GM18520 (cell line): ENCODE measurements around the gene PLCXD3.

Experiments
- ATAC-seq: cut with Tn5 transposase; IDR thresholded peaks from one replicate; pipeline ENCODE4 v1.9.1; 2021; ENCODE audit not compliant: unreplicated experiment

Gene PLCXD3, protein sequence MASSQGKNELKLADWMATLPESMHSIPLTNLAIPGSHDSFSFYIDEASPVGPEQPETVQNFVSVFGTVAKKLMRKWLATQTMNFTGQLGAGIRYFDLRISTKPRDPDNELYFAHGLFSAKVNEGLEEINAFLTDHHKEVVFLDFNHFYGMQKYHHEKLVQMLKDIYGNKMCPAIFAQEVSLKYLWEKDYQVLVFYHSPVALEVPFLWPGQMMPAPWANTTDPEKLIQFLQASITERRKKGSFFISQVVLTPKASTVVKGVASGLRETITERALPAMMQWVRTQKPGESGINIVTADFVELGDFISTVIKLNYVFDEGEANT

DNA sequence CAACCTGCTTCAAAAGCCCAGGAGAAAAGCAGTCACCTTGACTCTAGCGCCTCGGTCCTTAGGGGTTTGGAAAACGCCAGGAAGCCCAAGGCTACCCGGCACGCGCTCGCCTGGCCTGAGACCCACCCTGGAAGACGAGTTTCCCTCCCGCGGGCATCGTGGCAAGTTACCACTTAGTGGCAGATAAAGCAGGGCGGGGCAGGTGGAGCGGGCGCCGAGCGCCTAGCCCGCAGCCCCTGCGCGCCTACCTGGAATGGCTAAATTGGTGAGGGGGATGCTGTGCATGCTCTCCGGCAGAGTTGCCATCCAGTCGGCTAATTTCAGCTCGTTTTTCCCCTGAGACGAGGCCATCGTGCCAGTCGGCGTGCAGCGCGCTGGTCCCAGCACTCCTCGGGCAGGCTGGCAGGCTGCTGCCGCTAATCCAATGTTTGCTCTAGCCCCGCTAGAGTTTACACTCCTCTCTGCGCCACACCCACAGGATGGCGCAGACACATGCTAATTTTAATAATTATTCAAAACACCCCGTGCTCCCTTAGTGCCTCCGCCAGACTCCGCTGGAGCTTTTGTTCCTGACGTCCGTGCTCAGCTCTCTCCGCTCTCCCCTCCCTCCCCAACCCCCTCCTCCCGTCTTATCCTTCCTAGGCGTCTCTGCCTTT, at the start of gene PLCXD3:
Gene PLCXD3 (minus strand): TSS at position 426 of the 656 bp plus-strand sequence. CDS start 75 bp downstream, at position 351.
- ATAC-seq = no peak

DNA sequence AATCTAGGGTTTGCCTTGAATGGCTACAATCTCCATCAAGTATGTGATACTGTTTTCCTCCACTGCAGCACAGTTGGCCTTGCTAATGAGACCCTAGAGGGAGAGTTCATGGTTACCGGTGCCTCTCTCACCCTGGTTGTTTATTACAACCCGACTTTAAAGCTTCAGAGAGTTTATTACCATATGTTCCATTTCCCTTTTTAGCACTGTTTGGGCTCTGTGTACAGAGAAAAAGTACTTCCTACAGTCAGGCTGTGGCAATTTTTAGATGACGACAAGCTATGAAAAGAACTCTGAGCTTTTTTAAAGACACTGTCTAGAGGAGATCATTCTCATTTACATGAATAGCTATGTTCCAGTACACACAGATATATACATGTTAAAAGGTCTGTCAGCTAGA, 48.8 kb upstream of the PLCXD3 start:
- ATAC-seq = no peak

DNA sequence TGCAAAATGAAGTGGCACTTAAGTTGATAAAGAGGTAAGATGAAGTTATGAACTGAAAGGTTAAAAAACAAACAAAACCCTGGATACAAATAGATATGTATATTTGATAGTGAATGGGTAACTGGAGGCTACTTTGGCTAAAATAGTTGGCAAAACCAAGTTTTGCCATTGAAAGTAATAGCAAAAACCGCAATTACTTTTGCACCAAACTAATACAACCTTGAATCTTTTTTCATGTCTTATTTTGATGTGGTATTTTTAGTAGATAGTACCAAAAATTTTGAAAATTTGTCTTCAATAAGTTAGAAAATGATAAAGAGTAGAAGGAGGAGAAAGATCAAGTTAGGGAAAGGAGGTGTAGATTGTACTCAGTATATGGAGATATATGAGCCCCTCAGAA, 47.9 kb upstream of the PLCXD3 start:
- ATAC-seq = no peak

DNA sequence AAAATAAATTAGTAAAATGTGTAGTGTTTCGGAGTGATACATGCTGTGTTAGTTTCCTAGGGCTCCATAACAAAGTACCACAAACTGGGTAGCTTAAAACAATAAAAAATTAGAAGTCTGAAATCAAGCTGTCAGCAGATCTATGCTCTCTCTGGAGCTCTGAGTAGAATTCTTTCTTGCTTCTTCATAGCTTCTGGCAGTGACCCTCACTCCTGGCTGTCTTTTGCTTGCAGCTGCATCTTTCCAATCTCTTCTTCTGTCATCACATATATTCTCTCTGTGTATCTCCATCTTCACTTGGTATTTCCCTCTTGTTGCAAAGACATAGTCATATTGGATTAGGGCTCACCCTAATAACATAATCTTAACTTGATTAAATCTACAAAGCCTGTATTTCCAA, 37.6 kb upstream of the PLCXD3 start:
- ATAC-seq = no peak

DNA sequence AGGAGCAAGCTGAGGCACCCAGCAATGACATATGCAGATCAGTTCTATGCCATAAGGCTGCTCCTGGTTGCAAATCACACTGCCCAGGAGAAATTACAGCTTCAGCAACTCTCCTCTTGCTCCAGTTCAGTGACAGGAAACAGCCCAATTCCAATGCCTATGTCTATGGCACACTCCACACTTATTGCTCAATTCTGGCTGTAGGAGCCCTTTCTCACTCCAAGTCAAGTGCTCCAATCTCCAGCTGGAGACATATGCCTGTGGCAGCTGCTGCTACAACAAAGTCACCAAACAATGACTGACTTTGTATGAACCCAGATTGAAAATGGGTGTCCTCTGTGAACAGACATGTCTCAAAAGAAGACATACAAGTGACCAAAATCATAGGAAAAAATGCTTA, 31.8 kb upstream of the PLCXD3 start:
- no peak for ATAC-seq

DNA sequence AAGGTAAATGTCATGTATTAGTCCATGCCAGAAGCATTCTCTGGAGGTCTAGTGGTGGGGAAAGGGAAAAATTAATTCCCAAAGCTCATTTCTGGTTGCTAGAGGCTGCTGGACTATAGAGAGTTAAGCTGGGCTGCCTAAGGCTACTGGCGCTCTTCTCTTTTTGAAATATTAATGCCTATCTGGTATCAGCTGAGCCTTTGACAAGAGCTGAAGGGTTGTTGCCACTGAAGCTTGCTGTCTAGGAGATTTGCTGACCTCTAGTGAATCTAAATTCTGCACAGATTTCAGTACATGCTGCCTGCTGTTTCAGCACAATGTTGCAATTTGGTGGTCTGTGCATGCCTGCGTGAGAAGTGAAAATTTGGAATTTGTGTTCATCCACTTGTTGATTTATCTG, 29.1 kb upstream of the PLCXD3 start:
- ATAC-seq = no peak

DNA sequence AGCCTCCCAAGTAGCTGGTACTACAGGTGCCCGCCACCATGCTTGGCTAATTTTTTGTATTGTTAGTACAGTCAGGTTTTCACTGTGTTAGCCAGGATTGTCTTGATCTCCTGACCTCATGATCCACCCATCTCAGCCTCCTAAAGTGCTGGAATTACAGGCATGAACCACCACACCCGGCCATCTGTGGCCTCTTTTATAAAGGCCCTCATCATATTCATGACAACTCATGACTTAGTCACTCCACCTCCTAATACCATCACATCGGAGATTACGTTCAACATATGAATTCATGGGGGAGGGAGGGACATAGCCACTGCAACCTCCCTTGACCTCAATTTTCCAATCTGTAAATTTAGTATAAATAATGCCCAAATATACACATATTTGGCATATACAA, 27.2 kb upstream of the PLCXD3 start:
- no peak for ATAC-seq

DNA sequence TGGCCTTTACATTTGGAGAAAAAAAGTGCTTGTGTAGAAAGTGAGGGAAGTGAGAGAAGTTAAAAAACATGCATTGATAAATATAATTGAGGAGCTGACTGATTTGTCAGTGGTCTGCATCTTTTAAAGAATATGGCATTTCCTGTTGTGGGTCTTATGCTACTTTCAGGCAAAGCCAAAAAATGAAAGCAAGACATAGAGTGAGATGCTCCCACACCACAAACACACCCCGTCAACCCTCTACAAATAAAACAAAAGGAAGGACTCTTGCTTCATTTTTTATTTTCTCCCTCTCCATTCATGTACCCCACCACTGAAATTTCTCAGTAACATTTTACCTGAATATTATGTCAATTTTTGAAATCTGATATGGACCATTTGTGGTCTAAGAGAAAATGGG, 22.1 kb upstream of the PLCXD3 start:
- ATAC-seq = no peak

DNA sequence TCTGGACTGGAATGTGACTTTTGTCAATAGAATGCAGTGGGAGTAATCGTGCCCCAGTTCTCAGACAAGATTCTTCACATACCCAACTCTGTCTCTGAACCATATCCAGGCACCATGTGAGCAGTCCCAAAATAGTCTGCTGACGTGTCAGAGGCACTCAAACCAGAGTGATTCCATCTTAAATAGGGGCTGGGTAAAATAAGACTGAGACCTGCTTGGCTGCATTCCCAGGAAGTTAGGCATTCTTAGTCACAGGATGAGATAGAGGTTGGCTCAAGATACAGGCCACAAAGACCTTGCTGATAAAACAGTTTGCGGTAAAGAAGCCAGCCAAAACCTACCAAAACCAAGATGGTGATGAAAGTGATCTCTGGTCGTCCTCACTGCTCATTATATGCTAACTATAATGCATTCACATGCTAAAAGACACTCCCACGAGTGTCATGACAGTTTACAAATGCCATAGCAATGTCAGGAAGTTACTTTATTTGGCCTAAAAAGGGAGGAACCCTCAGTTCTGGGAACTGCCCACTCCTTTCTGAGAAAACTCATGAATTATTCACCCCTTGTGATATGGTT, 16.9 kb upstream of the PLCXD3 start:
- no peak for ATAC-seq

DNA sequence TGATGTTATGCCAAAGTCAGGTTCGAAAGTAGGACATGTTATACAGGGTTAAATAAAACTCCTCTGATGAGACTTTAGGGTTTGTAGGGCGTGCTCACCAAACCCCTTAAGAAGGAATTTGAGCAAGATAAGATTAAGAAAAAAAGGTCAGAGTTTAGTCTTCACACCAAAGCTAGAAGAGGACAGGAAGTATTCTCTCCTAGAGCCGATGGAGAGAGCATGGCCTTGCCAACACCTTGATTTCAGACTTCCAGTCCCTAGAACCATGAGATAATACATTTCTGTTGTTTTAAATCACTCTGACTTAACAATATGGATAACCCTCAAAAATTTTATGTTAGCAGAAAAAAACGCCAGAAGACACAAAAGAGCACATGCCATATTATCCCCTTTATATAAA, 16.3 kb upstream of the PLCXD3 start:
- ATAC-seq = no peak

DNA sequence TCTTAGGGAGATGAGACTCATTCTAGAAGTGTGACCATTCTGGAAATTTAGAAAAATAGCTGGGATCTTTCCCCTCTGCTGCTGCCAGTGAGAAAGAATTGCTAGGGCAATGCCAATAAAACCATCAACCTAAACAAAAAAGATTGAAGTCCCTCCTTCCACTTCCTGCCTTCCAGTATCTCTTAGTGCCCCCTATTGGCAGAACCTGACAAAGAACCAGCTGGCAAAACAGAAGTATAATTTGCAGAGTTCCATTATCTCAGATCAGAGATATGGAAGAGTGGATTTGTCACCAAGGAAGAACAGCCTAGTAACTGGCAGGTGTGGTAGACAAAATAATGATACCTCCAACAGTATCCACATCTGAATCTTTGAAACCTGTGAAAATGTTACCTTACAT, 13.8 kb upstream of the PLCXD3 start:
- ATAC-seq = no peak

DNA sequence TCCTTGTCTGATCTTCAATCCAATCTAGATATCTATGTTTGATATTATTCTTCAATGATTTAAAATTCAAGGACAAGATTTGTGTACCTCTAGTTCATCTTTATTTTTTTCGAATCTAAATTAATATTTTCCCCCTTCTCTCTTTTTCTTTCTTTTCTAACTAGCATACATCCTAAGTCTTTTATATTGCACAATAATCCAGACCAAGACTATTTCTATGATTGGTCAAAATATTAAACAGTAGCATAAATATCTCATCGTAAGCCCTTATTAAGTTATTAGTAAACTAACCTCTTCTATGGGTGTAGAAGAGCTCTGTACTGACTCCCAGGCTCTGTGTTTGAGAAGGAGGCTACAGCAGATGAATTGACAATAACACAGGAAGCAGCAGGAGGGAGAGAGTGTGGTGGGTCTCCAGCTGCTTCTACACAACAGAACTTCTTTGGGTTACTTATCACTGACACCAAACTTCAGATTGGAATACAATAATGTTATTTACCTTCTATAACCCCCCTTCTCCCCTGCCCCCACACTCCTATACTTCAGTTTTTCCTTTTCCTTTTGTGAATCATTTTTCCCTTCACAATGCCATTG, 11.9 kb upstream of the PLCXD3 start:
- ATAC-seq = no peak

DNA sequence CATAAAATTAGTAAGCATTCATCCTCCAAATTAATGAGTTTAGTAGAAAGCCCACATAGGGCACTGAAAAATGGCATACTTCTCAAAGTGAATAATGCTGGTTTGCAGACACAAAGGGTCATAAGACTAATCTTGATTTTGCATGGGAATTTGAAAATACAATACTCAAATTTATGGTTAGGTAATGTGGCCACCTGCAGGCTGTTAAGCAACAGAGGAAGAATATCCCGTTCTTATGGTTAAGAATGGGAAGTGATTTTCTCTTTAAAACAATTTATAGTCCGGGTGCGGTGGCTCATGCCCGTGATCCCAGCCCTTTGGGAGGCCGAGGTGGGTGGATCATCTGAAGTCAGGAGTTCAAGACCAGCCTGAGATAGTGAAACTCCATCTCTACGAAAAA, 9.4 kb upstream of the PLCXD3 start:
- ATAC-seq = no peak

DNA sequence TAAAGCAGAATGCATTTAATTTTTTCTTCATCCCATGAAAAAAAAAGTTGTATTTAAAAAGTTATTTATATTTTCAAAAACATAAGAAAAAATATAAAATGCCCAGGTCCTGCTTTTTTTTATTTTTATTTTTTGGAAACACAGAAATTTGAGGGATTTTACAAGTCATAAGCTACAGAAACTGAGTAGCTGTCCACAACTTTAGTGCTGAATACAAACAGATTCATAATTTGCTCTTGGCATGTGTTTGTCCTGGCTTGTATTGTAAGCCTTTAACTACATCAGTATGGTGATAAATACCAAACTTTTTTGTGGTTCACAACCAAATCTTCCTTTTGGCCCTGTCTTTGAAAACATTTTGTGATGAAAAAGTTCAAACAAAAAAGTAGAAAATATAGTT, 7.5 kb upstream of the PLCXD3 start:
- ATAC-seq = no peak

DNA sequence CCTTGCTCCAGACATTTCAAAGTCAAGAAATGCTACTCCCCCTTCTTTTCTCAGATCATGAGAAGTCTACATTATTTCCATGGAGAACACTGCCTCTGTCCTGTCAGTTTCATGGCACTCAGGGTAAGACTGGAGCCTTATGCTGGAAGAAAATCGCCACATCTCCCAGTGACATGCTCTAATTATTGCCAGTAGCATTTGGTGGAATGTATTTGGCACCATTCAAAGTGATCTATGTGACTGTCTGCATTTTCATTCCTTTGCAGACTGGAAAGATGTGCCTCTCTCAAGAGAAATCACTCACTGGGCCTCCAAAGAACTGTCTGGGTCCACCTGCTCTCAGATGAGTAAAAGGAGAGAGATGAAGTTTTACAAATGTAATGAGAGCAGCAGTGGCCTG, 840 bp upstream of the PLCXD3 start:
- ATAC-seq = no peak

DNA sequence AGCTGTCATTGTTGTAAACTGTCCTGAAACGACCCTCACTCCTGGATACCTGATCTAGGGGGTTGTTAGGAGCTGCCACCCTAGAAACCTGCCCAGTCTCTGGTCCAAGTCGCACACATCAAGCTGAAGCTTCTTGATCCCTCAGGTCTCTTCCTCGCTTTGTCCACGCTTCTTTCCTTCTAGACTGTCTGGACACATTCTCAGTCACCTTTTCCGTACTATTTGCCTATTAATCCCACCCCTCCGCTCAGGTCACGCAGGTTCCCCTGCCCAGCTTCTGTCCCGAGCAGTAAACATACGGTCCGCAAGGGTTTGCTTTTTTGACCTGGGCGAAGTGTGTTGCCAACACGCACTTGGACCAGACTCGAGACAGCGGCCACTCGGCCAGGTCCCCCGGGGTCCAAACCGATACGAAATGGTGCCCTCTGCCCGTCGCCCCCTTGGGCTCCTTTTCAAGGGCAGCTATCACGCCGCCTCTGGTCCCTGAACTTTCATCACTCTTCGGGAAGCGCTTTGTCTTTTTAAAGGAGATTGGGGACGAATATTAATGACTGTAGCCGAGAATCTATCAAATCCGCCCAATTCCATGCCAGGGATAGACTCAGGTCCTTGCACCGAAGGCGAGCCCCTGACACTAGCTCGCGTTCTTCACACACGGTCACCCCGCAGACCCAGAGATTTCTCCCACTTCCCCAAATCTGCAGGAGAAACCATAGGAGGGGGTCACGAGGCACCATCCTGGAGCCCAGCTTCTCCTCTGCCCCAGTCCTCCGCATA, 814 bp downstream of the PLCXD3 start:
- ATAC-seq = no peak

DNA sequence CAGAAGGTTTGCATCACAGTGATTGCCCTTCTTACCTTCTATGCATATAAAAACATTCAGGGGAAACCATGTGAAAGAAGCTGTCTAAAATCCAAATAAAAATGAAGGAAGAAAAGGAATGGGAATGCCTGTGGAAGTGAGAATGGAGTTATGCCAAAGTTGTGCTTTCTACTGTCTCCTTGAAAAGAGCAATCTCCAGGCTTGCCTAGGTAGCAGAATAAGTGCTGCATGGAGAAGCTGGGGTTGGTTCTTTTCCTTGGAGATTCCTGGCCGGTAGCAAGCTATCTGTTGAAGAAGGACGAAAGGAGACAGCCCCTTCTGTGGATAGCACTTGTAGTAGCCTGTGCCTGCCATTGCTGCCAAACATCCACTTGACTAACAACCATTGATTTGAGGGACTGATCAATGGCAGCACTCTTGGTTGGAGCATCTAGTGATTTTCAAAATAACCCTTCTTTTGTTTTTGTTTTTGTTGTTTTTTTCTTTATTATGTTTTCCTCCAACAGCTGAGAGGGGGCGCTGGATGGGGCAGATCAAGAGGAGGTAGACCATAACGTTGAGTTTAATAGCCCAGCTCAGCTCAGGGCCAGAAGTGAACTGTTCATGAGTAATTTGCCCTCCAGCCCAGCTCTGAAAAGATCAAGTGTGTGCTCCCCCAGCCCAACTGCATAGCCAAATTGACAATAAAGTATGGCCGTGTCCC, 1.6 kb downstream of the PLCXD3 start:
- ATAC-seq = no peak

DNA sequence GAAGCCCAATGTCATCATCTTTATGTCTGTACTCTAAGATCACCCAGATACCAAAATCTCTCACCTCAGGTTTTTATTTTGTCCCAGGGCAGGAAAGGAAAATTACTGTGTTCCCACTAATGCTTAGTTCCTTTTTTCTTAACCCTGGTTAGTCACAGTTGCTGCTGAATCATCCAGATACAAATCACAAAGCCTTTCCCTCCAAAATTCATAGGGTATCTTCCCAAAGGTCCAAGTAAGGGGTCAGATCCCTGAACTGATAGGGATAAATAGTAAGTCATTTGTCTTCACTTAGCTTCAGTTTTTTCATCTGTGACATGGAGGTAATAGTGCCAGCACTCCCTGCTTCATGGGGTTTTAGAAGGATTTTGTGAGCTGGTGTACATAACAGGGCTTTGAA, 2.2 kb downstream of the PLCXD3 start:
- no peak for ATAC-seq

DNA sequence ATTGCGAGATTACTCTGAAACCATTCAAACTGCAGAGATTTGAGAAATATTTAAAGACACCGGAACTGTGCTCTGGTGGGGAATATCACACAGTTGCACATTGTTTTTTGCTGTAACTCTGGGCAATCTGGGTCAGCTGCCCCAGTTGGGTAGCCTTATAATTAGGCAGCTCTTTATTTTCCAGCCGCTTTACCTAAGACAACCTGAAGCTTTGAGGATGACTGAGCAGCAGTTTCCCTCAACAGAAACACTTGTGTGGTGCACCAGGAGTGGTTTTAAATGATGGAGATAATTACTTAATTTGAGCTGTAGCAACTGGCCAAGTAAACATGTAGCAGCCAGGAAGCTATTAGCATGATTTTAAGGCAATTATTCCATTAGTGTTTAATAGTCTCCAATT, 2.9 kb downstream of the PLCXD3 start:
- no peak for ATAC-seq

DNA sequence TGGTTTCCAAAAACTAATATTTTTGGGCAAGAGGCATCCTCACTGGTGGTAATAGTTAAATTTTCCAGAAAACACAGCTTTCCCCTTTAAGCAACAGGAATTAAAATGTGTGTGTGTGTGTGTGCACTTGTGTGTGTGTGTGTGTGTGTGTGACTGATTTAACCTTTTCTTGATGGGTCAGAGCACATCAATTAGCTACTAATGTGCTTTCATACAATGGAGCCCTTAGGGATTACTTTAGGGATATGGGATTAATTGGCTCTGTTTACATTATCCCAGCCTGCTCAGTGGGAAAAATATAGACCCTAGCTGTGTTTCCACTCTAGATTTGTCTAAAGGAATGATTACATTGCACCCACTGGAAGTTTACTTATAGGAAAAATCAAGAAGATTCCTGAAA, 6.5 kb downstream of the PLCXD3 start:
- ATAC-seq = no peak

DNA sequence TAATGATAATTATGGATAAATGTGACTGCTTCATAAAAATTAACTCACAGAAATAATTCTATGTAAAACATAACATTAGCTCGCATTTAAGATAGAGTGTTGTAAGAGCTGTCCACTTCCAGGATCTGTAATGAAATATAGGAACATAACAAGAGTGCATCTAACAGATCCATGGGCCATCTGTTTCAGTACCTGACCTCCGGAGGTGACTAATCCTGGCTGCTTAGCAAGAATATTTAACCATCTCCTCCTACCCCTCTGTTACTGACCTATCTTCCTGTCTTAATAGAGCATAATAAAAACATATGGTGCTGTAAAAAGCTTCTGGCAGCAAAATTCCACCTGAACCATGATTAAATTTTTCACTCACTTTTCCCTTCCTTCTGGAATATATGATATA, 7.1 kb downstream of the PLCXD3 start:
- no peak for ATAC-seq
